Cardiac muscle cell (in vitro differentiated cells and primary cell): Measurements from ENCODE around the gene CREB5. TPM values are rescaled to one million over a fixed set of nuclear protein-coding genes. Genes with fewer than 3 reads are reported as not detected.
"Not testable (repeated sequence)": the region's sequence is repeated elsewhere in the genome, so short reads cannot be mapped to it uniquely, and the experiment has no call there.

Experiments used
- DNase-seq, 2 donors: peaks; one replicate each; pipeline versions ENCODE4 v3.0.0 to v3.0.0-alpha.2; 2010 to 2017; ENCODE audit warnings: low read depth in 1 of 2, low spot score in 1 of 2
- H3K27ac ChIP-seq: fragments of 200-600 bp; sonication (generic); 2 replicates; pipeline ENCODE4 v1.5.1; 2016
- H3K27me3 ChIP-seq: fragments of 200-600 bp; sonication (generic); 2 replicates; pipeline ENCODE4 v1.6.0; 2016; ENCODE audit warnings: control low read depth
- H3K36me3 ChIP-seq: fragments of 200-600 bp; sonication (generic); 2 replicates; pipeline ENCODE4 v1.5.1; 2016; ENCODE audit warnings: control low read depth
- H3K4me1 ChIP-seq: fragments of 200-600 bp; sonication (generic); 2 replicates; pipeline ENCODE4 v1.8.1; 2017; ENCODE audit warnings: low read depth, mild to moderate bottlenecking, mixed run types
- H3K4me3 ChIP-seq: fragments of 200-600 bp; sonication (generic); 2 replicates; pipeline ENCODE4 v1.5.1; 2016; ENCODE audit warnings: mild to moderate bottlenecking
- H3K9me3 ChIP-seq: fragments of 200-600 bp; sonication (generic); 2 replicates; pipeline ENCODE4 v1.5.1; 2017; ENCODE audit warnings: low read depth, mild to moderate bottlenecking, control low read depth
- polyA plus RNA-seq: library from polyadenylated mRNA; unstranded; fragments of >200 nt; fragmentation: Nextera tagmentation; extraction: Ambion mirVana; gene quantifications from 2 replicates; pipeline ENCODE4 v1.2.1, GENCODE V29; 2016
- total RNA-seq: library from RNA; depleted of rRNA; stranded (reverse); fragments of >200 nt; gene quantifications from 2 replicates; pipeline ENCODE4 v1.2.3, GENCODE V29; 2016
- TF ChIP-seq, protein P1 (sequence below): IDR thresholded peaks from 2 replicates; pipeline ENCODE4 v1.5.1; 2012; ENCODE audit warnings: low read depth, mild to moderate bottlenecking, low read length

The CREB5 gene
- total and polyA plus RNA-seq, 2 experiments from 2014 or later, result 4.6 TPM

- Histone ChIP-seq H3K27me3 (no peaks in the 10 kb centered on the region), H3K4me1 (peaks cover 14% of the 10 kb centered on the region), H3K27ac (no peak overlapping the region), H3K9me3 (no peaks in the 10 kb centered on the region), H3K4me3 (no peak overlapping the region), H3K36me3 (no peaks in the 10 kb centered on the region)
- DNase-seq, result peak; percentile 13 to 17
- TF ChIP-seq, protein P1, sequence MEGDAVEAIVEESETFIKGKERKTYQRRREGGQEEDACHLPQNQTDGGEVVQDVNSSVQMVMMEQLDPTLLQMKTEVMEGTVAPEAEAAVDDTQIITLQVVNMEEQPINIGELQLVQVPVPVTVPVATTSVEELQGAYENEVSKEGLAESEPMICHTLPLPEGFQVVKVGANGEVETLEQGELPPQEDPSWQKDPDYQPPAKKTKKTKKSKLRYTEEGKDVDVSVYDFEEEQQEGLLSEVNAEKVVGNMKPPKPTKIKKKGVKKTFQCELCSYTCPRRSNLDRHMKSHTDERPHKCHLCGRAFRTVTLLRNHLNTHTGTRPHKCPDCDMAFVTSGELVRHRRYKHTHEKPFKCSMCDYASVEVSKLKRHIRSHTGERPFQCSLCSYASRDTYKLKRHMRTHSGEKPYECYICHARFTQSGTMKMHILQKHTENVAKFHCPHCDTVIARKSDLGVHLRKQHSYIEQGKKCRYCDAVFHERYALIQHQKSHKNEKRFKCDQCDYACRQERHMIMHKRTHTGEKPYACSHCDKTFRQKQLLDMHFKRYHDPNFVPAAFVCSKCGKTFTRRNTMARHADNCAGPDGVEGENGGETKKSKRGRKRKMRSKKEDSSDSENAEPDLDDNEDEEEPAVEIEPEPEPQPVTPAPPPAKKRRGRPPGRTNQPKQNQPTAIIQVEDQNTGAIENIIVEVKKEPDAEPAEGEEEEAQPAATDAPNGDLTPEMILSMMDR, result no peak
Measured at GRCh38 chr7:28813243-28813962, 401.1 kb downstream of the CREB5 start.

GRCh38 chr7:28815369-28815927 is 403.1 kb downstream of the CREB5 start:
- H3K27me3 ChIP-seq, result no peaks in the 10 kb centered on the region
- H3K9me3 ChIP-seq, result no peaks in the 10 kb centered on the region
- no peaks in the 10 kb centered on the region for H3K36me3 ChIP-seq
- TF ChIP-seq, protein P1, result no peak
- peaks cover 14% of the 10 kb centered on the region for H3K4me1 ChIP-seq
- no peak overlapping the region for H3K4me3 ChIP-seq
- peak in 1 of 2 donors; percentile 17 for DNase-seq
- no peak overlapping the region for H3K27ac ChIP-seq

DNA sequence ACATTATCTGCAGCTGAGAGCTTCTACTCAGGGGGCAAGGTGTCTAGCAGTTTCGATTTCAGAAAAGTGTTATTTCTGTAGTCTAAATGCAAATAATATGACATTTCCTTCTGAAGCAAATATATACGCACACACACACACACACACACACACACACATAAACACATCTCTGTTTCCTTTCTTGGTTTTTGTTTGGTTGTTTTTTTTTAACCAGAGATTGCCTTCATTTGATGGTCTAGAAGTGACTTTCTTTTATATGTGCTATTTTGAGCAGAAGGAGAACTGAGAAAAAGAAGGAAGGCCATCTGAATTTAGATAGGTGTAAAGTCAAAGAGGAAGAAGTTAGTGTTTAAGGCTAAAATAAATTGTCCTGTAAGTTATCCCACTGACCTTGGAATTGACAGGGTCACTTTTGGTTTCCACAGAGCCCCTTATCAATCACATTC is 403.6 kb downstream of the CREB5 start:
- Histone ChIP-seq H3K27me3 (no peaks in the 10 kb centered on the region), H3K27ac (no peak overlapping the region), H3K4me3 (no peak overlapping the region), H3K9me3 (no peaks in the 10 kb centered on the region), H3K36me3 (no peaks in the 10 kb centered on the region), H3K4me1 (peaks cover 14% of the 10 kb centered on the region)
- TF ChIP-seq, protein P1, result no peak
- DNase-seq, result no peak

GRCh38 chr7:28818996-28819395 is 406.7 kb downstream of the CREB5 start:
- TF ChIP-seq, protein P1, result no peak
- DNase-seq, result no peak

DNA sequence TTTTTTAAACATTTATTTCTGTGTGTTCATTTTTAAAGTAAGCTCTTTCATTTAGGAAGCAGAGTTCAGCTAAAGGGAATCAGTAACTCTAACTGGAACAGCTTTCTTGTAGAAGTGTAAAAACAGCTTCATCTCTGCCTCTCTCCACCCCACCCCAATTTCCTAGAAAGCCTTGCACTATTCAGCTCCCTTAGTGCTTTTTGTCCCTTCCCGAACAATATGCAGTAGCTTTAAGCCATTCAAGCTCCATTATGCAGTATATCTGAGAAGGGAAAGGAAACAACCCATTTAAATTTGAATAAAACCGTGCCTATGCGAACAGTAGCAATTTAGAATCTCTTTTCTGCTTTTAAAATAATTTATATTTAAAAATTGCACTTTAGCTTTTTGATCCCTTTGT is 411.3 kb downstream of the CREB5 start:
- H3K4me3 ChIP-seq, result no peak overlapping the region
- no peak overlapping the region for H3K27ac ChIP-seq
- H3K9me3 ChIP-seq, result no peaks in the 10 kb centered on the region
- H3K36me3 ChIP-seq, result no peaks in the 10 kb centered on the region
- H3K27me3 ChIP-seq, result no peaks in the 10 kb centered on the region
- TF ChIP-seq, protein P1, result no peak
- H3K4me1 ChIP-seq, result no peaks in the 10 kb centered on the region
- no peak for DNase-seq

More at GRCh38 chr7:28818996-28819395, 406.7 kb downstream of the CREB5 start:
- no peaks in the 10 kb centered on the region for H3K36me3 ChIP-seq
- H3K4me3 ChIP-seq, result no peak overlapping the region
- H3K4me1 ChIP-seq, result peaks cover 6% of the 10 kb centered on the region
- H3K27ac ChIP-seq, result no peak overlapping the region
- no peaks in the 10 kb centered on the region for H3K27me3 ChIP-seq
- H3K9me3 ChIP-seq, result no peaks in the 10 kb centered on the region

DNA sequence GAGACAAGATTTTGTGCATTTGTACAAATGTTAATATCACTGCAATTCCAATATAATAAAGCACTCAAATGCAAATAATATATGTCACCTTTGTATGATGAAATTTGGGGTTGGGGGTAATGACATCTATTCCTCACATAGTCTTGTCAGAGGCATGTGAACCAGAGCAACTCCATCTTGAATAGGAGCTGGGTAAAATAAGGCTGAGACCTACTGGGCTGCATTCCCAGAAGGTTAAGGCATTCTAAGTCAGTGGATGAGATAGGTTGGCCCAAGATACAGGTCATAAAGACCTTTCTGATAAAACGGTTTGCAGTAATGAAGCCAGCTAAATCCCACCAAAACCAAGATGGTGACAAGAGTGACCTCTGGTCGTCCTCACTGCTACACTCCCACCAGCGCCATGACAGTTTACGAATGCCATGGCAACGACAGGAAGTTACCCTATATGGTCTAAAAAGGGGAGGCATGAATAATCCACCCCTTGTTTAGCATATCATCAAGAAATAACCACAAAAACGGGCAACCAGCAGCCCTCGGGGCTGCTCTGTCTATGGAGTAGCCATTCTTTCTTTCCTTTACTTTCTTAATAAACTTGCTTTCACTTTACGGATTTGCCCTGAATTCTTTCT is 413.6 kb downstream of the CREB5 start:
- not testable (repeated sequence) for H3K36me3 ChIP-seq, H3K4me1 ChIP-seq, H3K4me3 ChIP-seq, H3K27me3 ChIP-seq, H3K9me3 ChIP-seq, DNase-seq, H3K27ac ChIP-seq
